ENCODE measurements around the gene LEF1.

LEF1 gene

DNA sequence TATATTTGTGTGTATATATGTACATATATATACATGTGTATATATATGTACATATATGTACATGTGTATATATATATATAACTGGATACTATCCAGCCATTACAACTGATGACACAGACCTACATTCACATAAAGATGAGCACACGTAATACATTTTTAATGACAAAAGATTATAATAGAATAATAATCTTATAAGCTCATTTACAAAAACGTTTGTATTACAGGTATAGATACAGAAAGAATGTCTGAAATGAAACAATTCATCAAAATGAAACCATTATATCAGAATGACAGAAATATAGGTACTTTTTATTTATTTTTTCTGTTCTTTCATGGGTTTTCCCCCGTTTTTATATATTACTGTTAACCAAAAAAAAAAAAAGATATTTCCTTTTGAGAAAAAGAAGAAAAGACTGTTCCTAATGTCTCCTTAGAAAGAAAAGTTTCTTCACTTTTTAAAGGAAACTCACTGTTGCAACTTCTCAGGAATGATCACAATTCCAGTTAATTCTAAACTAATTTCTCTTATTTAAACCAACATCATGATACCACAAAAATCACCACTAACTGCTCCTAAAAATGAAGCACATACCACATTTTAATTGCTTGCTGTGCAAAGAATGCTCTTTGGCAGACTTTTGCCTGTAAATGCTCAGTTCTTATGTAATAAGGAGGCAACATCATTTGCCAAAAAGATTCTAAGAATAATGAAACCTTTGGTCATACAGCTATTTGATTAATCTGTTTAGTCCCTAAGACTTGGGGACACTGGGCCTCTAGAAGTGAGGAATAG is 18.9 kb downstream of the LEF1 start:
- DNase-seq (ENCODE audit: low read depth, low spot score) = peak; percentile 77

DNA sequence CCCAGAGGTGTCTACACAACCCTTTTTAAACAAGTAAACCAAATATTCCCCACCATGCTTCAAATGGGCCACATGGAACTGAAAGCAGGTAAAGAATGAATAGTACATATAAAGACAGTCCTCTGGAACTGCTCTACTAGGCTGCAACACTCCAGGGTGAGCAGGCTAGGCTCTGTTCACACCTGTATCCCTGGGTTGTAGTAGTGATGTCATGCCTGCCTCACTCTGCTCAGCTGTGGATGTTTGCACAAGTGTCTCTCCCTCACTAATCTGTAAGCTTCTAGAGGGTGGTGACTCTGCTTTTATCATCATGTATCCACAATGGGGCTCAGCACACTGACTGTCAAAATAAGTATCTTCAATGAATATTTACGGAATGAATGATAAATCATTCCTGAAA is 20.4 kb downstream of the LEF1 start:
- no peak for DNase-seq (ENCODE audit: low read depth, low spot score)

DNA sequence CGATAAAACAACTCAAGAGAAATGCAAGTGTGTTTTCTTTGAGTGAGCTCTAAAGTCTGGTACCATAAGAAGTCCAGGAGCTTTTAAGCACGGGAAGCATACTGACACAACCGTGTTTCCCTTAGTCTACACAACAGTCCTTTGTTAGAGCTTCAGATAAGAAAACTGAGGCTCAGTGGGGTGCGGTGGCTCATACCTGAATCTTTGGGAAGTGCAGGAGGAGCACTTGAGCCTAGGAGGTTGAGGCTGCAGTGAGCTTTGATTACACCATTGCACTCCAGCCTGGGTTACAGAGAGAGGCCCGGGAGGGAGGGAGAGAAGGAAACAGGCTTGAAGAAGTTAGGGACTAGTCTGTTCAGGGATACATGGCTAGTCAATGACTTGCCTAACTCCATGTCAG is 21.9 kb downstream of the LEF1 start:
- no peak for DNase-seq (ENCODE audit: low read depth, low spot score)

DNA sequence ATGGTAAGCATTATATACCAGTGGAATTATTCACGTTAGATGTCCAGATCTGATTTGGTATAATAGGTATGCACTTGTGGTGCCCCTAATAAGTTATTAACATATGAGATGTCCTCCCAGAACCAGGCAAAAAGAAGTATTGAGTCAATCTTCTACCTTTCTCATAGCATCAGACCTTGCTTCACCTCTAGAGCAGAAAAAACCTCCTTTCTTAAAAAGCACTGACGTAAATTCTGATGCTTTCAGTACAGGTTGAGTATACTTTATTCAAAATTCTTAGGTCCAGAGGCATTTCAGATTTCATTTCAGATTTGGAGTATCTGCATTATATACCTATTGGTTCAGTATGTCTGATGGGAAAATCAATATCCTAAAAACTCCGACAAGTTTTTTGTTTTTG is 22.4 kb downstream of the LEF1 start:
- DNase-seq (ENCODE audit: low read depth, low spot score) = no peak

DNA sequence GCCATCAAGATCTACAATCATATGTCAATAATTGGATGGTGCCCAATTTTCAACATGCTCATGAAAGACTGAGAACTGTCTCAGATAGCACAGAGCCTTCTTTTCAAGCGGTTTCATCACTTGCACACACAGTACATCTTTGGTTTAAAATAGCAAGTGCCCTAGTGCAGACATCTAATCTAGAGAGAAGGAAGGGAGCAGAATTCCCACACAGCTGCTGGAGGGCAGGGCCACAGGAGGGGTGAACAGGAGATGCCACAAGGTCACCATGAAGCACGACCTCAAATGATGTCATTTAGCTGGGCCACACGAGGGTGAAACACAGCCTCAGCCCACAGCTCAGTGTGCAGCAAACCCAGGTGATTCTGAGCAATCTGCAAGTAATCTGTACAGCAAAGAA is 24.3 kb downstream of the LEF1 start:
- no peak for DNase-seq (ENCODE audit: low read depth, low spot score)

DNA sequence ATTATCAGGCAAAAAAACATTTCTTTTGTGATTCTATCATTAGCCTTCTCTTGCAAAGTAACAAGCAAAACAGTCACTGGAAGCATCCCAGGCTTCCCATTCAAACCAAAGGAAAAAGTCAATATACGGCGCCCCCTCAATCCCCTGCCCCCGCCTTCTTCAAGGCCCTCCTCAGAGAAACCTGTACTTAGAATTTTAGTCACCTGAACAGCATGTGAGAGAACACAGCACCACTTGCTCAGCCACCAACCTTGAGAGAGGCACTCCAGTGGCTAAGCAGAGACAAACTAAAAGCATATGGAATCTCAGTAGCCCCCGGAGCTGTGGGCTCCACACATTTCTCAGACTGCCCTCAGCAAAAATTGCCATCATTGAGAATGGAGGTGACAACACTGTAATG is 25.2 kb downstream of the LEF1 start:
- no peak for DNase-seq (ENCODE audit: low read depth, low spot score)

DNA sequence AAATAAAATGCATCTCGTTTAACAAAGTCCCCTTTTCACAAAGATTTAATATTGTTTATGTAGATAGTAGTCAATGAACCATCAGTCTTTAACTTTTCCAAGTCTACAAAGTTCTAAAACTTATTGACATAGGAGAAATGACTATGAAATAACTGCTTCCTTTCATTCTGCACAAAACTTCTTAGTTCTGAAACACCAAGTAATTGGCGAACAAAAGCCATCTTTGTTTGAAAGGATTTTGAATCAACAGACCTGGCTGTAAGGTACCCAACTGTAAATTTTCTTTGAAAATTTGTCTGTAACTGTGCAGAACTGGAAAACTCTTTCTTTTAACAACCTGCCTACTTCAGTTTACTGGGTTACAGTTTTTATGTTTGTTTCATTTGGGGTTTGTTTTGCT is 25.9 kb downstream of the LEF1 start:
- DNase-seq (ENCODE audit: low read depth, low spot score) = no peak

DNA sequence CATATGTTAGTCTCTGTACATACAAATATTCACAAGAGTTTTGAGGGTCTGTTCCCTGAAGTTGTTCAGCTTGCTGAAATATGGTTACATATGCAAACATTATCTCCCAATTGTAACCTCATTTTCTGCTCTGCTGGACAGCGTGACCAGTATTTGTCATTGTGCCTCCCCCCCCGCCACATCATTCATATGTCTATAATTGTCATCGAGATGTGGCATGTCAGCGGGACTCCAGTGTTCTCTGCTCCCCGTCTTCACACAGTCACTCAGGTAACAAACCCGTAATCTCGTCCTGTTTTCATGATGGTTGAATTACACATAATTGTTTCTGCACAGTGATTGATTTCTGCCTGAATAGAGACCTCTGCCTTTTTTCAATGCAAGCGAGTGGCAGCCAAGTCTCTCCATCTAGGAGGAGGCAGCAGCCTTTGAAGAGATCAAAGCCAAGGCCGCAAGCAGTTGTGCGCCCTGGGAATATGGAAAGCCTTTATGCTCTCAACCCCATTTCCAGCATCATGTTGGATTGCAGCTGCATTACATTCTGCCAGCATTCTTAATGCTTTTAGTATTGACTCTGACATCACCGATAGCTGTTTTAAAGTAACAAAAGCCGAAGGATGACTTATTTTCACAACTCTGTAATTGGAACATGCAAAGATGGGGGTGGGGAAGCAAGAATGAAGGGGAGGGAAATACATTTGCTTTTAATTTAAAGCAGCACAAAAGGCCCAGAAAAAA is 27.4 kb downstream of the LEF1 start:
- peak; percentile 46 for DNase-seq (ENCODE audit: low read depth, low spot score)

DNA sequence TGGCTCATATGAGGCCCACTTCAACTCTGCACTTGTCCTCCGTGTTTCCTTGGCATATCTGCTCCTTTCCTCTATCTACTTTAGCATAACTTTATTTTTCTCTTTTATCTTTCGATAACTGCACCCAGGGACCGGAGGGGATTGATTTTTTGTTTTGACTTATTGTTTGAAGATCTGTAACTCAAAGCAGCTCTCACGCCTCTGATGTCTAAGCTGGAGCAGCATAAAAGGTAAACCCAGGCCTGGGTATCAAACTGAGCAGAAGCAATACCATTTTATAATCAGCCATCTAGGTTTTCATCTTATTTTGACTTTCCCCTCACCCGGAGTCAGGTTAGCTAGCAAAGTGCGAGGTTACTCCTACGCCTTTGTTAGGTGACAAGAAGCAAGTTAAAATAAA is 28.4 kb downstream of the LEF1 start:
- no peak for DNase-seq (ENCODE audit: low read depth, low spot score)

DNA sequence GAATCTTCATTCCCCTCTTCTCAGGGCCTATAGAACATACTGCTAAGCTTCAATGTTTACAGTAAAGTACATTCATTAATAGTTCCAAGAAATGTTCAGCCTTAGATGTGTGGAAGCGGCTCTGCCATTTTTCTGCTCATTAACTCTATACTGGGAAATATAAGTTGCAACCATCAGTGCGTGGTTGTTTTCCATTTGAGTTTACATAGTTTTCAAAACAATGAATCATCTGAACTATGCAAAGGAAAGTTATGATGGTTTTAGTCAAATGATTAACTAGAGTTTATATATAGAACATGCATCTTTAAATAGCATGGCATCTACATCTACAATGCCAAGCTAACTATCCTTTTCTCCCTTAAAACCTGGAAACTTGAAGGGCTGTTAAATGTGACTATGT is 29.6 kb downstream of the LEF1 start:
- DNase-seq (ENCODE audit: low read depth, low spot score) = no peak

DNA sequence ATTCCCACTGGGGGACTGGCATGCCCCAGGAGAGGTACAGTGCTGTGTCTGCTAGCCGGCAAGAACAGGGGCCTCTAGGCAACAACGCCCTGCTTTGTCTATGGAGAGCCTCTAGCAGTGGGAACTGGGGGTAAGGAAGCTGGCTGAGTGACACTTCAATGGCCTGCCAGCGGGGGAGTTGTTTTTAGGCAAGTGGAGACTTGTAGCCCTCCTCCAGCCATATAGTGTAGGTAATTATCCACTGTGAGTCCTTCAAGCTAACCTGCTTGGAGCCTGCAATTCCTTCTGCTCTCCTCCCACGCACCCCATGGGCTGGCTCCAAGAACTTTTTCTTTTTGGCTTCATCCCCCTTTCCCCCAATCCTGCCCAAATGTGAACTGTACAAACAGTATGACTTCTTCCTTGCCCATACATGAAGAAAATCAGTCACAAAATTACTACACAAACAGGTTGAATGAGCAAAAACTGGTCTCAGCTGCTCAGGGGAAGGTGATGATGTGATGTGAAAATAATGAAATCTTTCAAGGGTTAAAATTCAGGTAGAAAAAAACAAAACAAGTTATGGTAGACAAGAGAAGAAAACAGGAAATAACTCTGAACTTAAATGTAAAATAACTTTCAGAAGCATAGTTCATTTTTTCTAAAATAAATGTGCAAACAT is 33.1 kb downstream of the LEF1 start:
- DNase-seq (ENCODE audit: low read depth, low spot score) = no peak

DNA sequence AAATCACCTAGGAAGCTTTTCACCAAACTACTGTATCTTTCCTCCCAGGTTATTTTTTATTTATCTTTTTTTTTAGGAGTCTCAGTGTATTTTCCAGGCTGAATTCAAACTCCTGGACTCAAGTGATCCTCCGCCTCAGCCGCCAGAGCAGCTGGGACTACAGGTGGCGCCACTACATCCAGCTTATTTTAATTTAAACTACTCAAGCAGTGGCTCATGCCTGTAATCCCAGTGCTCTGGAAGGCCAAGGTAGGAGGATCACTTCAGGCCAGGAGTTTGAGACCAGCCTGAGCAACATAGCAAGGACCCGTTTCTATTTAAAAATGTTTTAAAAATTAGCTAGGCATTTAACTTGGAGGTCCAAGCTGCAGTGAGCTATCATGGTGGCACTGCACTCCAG is 37.8 kb downstream of the LEF1 start:
- DNase-seq (ENCODE audit: low read depth, low spot score) = no peak

DNA sequence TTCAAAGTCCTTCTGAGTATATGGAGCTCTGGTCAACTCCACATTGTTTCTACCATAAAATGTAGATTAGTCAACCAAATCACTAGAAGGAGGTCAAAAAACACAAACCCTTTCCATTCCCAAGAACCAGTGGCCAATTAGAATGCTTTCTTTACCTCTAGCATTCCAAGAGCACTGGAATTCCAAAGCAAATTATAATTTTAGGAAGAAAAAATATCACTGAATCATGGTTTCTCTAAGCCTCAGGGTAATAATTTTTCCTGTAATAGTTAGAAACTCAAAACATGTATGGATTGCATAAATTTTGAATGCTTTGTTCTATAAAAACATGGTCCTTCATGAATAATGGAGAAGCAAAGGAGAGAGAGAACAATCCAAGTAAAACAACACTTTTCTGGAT is 39.5 kb downstream of the LEF1 start:
- DNase-seq (ENCODE audit: low read depth, low spot score) = peak; percentile 45

DNA sequence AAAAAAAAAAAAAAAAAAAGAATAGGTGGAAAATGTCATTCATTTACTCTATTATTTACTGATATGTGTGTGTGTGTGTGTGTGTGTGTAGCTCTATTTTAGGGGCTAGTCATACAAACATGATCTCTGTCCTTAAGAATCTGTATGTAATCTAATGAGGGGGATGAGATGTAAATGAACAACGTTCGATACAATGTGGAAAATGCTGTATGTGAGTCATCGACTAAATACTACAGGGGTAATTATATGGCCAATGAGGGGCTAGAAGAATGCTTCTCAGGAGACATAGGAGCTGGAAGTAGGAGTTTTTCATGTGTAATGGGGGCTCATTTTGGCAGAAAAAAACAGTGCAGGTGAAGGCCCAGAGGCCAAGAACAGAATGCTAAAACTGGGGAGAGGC is 41.9 kb downstream of the LEF1 start:
- DNase-seq (ENCODE audit: low read depth, low spot score) = no peak

DNA sequence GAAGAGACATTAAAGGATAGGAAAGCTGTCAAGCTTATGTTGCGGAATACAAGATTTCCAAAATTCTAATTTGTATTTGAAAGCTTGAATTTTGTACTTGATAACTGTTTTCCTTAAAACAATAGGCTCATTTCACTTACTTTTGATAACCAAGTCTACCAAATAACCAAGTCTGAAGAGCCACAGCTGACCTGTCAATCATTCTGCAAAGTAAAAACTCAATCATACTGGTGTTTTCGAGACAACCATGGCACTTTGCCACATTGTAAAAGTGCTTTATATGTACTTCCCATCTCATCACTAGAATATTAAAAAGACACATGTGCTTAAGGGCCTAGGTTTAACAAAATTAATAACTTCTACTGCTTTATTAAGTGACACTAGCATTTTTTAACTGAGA is 47.9 kb downstream of the LEF1 start:
- DNase-seq (ENCODE audit: low read depth, low spot score) = no peak

DNA sequence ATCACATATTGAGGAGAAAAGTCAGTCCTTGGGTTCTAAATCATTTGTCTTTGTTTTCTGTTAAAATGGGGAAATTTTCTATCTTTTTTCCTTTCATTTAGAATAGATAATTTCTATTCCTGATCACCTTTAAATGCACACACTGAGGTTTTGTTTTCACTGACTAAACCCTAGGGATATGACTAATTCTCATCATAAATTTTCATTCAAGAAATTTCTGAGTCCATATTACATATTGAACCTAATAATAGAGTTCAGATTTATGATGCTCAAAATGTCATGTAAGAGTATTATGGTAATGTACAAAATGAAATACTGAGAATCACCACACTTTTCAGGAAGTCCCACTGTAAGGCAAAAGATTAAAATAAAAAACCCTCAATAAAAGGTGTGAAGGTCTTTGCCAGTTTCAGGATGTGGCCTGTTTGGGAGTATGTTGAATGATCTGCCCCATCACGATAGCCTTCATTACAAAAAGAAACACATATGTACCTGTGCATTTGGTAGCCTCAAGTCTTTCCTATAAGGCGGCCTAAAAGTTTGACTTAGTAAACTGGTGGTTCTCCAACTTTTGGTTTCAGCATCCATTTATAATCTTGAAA is 49.4 kb downstream of the LEF1 start:
- DNase-seq (ENCODE audit: low read depth, low spot score) = no peak

DNA sequence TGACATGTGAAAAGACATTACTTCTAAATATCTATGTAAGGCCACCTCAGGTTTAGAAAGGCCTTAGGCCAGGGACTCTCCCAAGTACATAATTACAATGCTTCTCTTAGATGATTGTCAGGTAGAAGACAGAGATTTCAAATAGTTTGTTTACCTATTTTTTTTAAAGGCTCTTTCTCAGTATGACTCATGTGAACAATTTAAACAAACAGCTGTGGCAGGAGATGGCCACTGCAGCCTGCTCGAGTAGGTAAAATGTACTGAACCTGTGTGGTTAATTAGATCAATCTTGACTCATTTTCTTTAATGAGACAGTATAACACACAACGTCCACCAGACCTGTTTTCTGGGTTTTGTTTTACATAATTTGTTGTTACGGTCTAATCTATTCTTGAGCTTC is 50.2 kb downstream of the LEF1 start:
- no peak for DNase-seq (ENCODE audit: low read depth, low spot score)

DNA sequence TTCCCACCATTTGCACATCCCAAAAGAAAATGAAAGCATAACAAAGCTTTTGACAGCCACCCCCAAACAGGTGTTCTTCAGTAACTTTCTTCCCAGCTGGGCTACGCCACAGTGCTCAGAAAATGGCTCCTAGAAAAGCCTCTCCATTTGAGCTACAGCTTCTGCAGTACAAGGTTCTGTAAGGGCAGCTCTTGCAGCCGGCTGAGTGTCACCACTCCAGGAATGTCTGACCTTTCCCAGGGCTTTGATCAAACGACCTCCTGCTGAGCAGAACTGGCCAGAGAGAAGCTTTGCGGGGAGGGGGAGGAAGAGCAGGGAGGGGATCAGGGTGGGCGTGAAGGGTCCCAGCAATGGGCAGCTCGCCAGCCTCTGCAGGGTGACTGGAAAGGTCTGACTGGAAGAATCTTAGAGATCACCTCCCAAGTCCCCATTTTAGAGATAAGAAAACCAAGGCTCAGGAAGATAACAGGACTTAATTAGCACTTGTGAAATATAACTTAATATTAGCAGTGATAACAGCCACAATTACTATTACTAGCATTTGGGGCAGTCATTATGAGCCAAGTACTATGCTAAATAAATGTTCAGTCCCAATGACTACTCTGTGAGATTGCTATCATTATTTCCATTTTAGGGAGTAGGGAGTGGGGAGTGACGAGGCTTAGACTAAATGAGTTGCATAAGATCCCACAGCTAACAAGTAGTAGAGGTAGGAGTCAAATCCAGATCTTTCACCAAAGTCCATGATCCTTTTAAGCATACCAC is 51.1 kb downstream of the LEF1 start:
- peak; percentile 64 for DNase-seq (ENCODE audit: low read depth, low spot score)

DNA sequence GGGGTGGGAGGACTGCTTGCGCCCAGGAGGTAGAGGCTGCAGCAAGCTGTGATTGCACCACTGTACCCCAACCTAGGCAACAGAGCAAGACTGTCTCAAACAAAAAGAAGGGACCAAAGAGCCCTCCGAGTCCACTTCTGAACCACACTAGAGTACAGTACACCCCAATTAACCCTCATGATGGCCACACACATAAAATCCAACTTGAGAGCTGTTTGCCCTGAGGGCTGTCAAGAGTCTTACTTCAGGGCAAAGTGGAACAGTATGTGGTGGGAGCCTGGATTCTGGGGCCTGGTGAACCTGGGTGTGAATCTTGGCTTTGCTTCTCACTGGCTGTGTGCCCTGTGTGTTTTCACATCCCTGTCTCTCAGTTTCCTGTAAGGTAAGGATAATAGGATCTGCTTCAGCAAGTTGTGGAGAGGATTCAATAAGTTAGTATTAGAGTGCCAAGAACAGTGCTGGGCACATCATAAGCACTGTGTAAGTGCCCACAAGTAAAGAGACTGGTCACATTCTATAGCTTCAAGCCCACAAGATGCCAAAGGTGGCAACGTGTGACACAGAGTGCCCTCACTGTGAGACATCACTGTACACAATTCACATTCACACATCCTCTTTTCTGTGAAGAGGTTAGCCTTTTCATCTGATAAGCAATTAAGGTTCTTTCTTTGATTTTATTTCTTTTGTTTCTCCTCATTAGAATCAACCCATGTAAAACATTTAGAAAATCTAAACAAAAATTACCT is 52.1 kb downstream of the LEF1 start:
- no peak for DNase-seq (ENCODE audit: low read depth, low spot score)

DNA sequence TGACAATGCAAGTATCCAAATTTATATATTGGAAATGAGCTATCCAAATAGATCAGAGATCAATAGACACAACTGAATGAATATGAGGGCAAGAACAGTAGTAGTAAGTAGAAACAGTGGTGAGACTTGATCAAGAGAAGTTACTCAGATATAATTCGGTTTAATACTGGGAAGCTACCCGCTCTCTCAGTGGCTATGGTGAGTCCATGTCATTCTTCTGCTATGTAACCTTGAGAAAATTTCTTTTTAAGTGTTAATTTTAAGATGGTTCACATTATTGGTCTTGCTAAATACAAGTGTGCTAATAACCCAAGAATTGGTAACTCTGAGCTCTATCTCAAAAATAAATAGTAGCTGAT is 53.6 kb downstream of the LEF1 start:
- DNase-seq (ENCODE audit: low read depth, low spot score) = no peak

DNA sequence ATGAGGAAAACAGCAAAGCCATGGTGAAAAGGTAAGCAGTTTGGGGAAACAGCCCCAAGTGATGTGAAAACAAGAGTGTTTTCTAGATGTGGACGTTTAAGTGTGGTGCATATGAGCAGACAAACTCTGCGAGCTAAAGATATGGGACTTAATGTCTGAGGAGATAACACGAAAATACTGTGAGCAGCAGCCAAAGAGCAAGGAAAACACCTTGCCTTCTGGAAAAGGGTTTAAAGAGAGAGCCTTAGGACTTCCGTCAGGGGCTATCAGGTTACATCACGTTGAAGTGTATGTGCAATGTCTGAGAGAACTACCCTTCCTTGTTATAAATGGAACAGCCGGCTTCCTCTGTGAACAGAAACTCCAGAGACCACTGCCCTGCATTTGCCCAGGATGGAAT is 54.2 kb downstream of the LEF1 start:
- DNase-seq (ENCODE audit: low read depth, low spot score) = no peak
